SK-N-SH treated with all-trans-retinoic acid at 6 μM for 48 hours (cell line): Measurements from ENCODE around the gene WDR87.

Experiments used
- ARNTL ChIP-seq: fragments of 450-650 bp; formaldehyde crosslinking; IDR thresholded peaks from 2 replicates; pipeline ENCODE4 v1.5.0; 2020; ENCODE audit warnings: low read depth, mild to moderate bottlenecking, moderate library complexity, borderline replicate concordance
- CREB5 ChIP-seq: fragments of 250-450 bp; sonication (Bioruptor Pico); IDR thresholded peaks from 2 replicates; pipeline ENCODE4 v1.5.1; 2020; ENCODE audit warnings: low read depth, mild to moderate bottlenecking, moderate library complexity
- CSDC2 ChIP-seq: fragments of 250-450 bp; sonication (Bioruptor Pico); IDR thresholded peaks from 2 replicates; pipeline ENCODE4 v1.5.0; 2020; ENCODE audit warnings: mild to moderate bottlenecking, moderate library complexity
- CSRNP3 ChIP-seq: fragments of 250-450 bp; sonication (Bioruptor Pico); IDR thresholded peaks from 2 replicates; pipeline ENCODE4 v1.5.1; 2021; ENCODE audit warnings: mild to moderate bottlenecking, moderate library complexity
- ISL1 ChIP-seq: fragments of 250-450 bp; sonication (Bioruptor Pico); IDR thresholded peaks from 2 replicates; pipeline ENCODE4 v2.1.2; 2022; ENCODE audit warnings: mild to moderate bottlenecking, moderate library complexity
- OSR1 ChIP-seq: fragments of 250-450 bp; sonication (Bioruptor Pico); IDR thresholded peaks from 2 replicates; pipeline ENCODE4 v1.8.0; 2022; ENCODE audit warnings: moderate library complexity, mild to moderate bottlenecking, inconsistent platforms
- PATZ1 ChIP-seq: fragments of 250-450 bp; sonication (Bioruptor Pico); IDR thresholded peaks from 2 replicates; pipeline ENCODE4 v1.8.0; 2020; ENCODE audit warnings: mild to moderate bottlenecking, moderate library complexity, borderline replicate concordance
- RARB ChIP-seq: fragments of 250-450 bp; sonication (Bioruptor Pico); IDR thresholded peaks from 2 replicates; pipeline ENCODE4 v1.8.0; 2021; ENCODE audit warnings: mild to moderate bottlenecking, moderate library complexity
- TOX ChIP-seq: fragments of 250-450 bp; sonication (Bioruptor Pico); IDR thresholded peaks from 2 replicates; pipeline ENCODE4 v1.8.0; 2021; ENCODE audit warnings: mild to moderate bottlenecking, moderate library complexity, borderline replicate concordance
- TSHZ2 ChIP-seq: fragments of 250-450 bp; sonication (Bioruptor Pico); IDR thresholded peaks from 2 replicates; pipeline ENCODE4 v1.5.0; 2020; ENCODE audit warnings: mild to moderate bottlenecking, moderate library complexity
- ZFP30 ChIP-seq: fragments of 450-650 bp; formaldehyde crosslinking; IDR thresholded peaks from 2 replicates; pipeline ENCODE4 v1.5.0; 2022; ENCODE audit warnings: mild to moderate bottlenecking, moderate library complexity
- ZNF70 ChIP-seq: fragments of 450-650 bp; formaldehyde crosslinking; IDR thresholded peaks from 2 replicates; pipeline ENCODE4 v1.5.0; 2020; ENCODE audit warnings: mild to moderate bottlenecking, moderate library complexity

- TF ChIP-seq ZFP30 (CRISPR knock-in tag), result no peak
- TF ChIP-seq ISL1 (CRISPR knock-in tag), result no peak
- TF ChIP-seq TOX (CRISPR knock-in tag), result no peak
- TF ChIP-seq PATZ1 (CRISPR knock-in tag), result no peak
- TF ChIP-seq OSR1 (CRISPR knock-in tag), result no peak
- no peak for TF ChIP-seq ARNTL (CRISPR knock-in tag)
- no peak for TF ChIP-seq TSHZ2
- TF ChIP-seq CREB5 (CRISPR knock-in tag), result no peak
- TF ChIP-seq RARB (CRISPR knock-in tag), result no peak
- no peak for TF ChIP-seq ZNF70
- TF ChIP-seq CSRNP3 (CRISPR knock-in tag), result no peak
- TF ChIP-seq CSDC2, result no peak
These were observed 35.6 kb upstream of the WDR87 start for GRCh38 chr19:37941782-37942515.
